ENCODE data around the gene SRPK2. TPM values are rescaled to one million over a fixed set of nuclear protein-coding genes. Genes with fewer than 3 reads are reported as not detected.

SRPK2 gene
- polyA plus RNA-seq, 1 experiment: 10.8 TPM

GRCh38 chr7:105112440-105113418 lies 276.0 kb downstream of the SRPK2 start:
- H3K4me3 ChIP-seq (ENCODE audit: low read depth, low read length): no peak overlapping the region
- no peak for TF ChIP-seq CTCF (IDR thresholded peaks at IDR 0.05; ENCODE audit: insufficient read depth, low read depth, low read length)
- CTCF ChIA-PET: interaction anchor here (0.6 to 1.0 kb wide), 2 partner anchors 97 to 131 kb away, joined by 3 read pairs; no protein-coding TSS in a partner anchor
- H3K27me3 ChIP-seq (ENCODE audit: control insufficient read depth, insufficient read depth, low read length): no peaks in the 10 kb centered on the region
- DNase-seq (ENCODE audit: low read depth): no peak
- POLR2A ChIA-PET: no interaction called here
- H3K36me3 ChIP-seq (ENCODE audit: control insufficient read depth, insufficient read depth, low read length): peaks cover 18% of the 10 kb centered on the region

- DNase-seq (ENCODE audit: low read depth): no peak
- CTCF ChIA-PET: interaction anchor here (1.2 kb wide), 1 partner anchor 127 kb away, joined by 3 read pairs; no protein-coding TSS in a partner anchor
- no peak for TF ChIP-seq CTCF (IDR thresholded peaks at IDR 0.05; ENCODE audit: insufficient read depth, low read depth, low read length)
Measured at GRCh38 chr7:105107458-105107857, 281.3 kb downstream of the SRPK2 start.

GRCh38 chr7:105106473-105106872 lies 282.2 kb downstream of the SRPK2 start:
- no peak for DNase-seq (ENCODE audit: low read depth)
- POLR2A ChIA-PET: no interaction called here
- H3K27me3 ChIP-seq (ENCODE audit: control insufficient read depth, insufficient read depth, low read length): no peaks in the 10 kb centered on the region
- H3K36me3 ChIP-seq (ENCODE audit: control insufficient read depth, insufficient read depth, low read length): peaks cover 8% of the 10 kb centered on the region
- TF ChIP-seq CTCF (IDR thresholded peaks at IDR 0.05; ENCODE audit: insufficient read depth, low read depth, low read length): no peak
- no peak overlapping the region for H3K4me3 ChIP-seq (ENCODE audit: low read depth, low read length)
- CTCF ChIA-PET: interaction anchor here (1.2 kb wide), 1 partner anchor 126 kb away, joined by 3 read pairs; no protein-coding TSS in a partner anchor

More at GRCh38 chr7:105107458-105107857, 281.3 kb downstream of the SRPK2 start:
- POLR2A ChIA-PET: no interaction called here
- Histone ChIP-seq H3K36me3 (ENCODE audit: control insufficient read depth, insufficient read depth, low read length) (peaks cover 15% of the 10 kb centered on the region), H3K4me3 (ENCODE audit: low read depth, low read length) (no peak overlapping the region), H3K27me3 (ENCODE audit: control insufficient read depth, insufficient read depth, low read length) (no peaks in the 10 kb centered on the region)

- ChIA-PET CTCF (interaction anchor here (0.7 to 1.2 kb wide), 2 partner anchors 34 to 91 kb away, joined by 3 read pairs; no protein-coding TSS in a partner anchor), POLR2A (no interaction called here)
- Histone ChIP-seq H3K27me3 (ENCODE audit: control insufficient read depth, insufficient read depth, low read length) (no peaks in the 10 kb centered on the region), H3K4me3 (ENCODE audit: low read depth, low read length) (no peak overlapping the region), H3K36me3 (ENCODE audit: control insufficient read depth, insufficient read depth, low read length) (peaks cover 8% of the 10 kb centered on the region)
- DNase-seq (ENCODE audit: low read depth): no peak
- no peak for TF ChIP-seq CTCF (IDR thresholded peaks at IDR 0.05; ENCODE audit: insufficient read depth, low read depth, low read length)
Measured at GRCh38 chr7:105105579-105105978, 283.1 kb downstream of the SRPK2 start.

GRCh38 chr7:105102557-105103352 lies 286.0 kb downstream of the SRPK2 start:
- ChIA-PET CTCF (no interaction called here), POLR2A (no interaction called here)
- TF ChIP-seq CTCF (IDR thresholded peaks at IDR 0.05; ENCODE audit: insufficient read depth, low read depth, low read length): no peak
- no peak for DNase-seq (ENCODE audit: low read depth)
- Histone ChIP-seq H3K4me3 (ENCODE audit: low read depth, low read length) (no peak overlapping the region), H3K27me3 (ENCODE audit: control insufficient read depth, insufficient read depth, low read length) (no peaks in the 10 kb centered on the region), H3K36me3 (ENCODE audit: control insufficient read depth, insufficient read depth, low read length) (peaks cover 5% of the 10 kb centered on the region)
